SK-N-SH treated with all-trans-retinoic acid at 6 μM for 48 hours (cell line): ENCODE results near the gene ARHGAP45.

ENCODE experiments used
- ARNTL ChIP-seq: fragments of 450-650 bp; formaldehyde crosslinking; IDR thresholded peaks from 2 replicates; pipeline ENCODE4 v1.5.0; 2020; ENCODE audit warnings: low read depth, mild to moderate bottlenecking, moderate library complexity, borderline replicate concordance
- CREB5 ChIP-seq: fragments of 250-450 bp; sonication (Bioruptor Pico); IDR thresholded peaks from 2 replicates; pipeline ENCODE4 v1.5.1; 2020; ENCODE audit warnings: low read depth, mild to moderate bottlenecking, moderate library complexity
- CSRNP3 ChIP-seq: fragments of 250-450 bp; sonication (Bioruptor Pico); IDR thresholded peaks from 2 replicates; pipeline ENCODE4 v1.5.1; 2021; ENCODE audit warnings: mild to moderate bottlenecking, moderate library complexity
- RARB ChIP-seq: fragments of 250-450 bp; sonication (Bioruptor Pico); IDR thresholded peaks from 2 replicates; pipeline ENCODE4 v1.8.0; 2021; ENCODE audit warnings: mild to moderate bottlenecking, moderate library complexity
- SNAI2 ChIP-seq: fragments of 250-450 bp; sonication (Bioruptor Pico); IDR thresholded peaks from 2 replicates; pipeline ENCODE4 v1.5.0; 2020; ENCODE audit warnings: mild to moderate bottlenecking, moderate library complexity
- TCF4 ChIP-seq: fragments of 250-450 bp; sonication (Bioruptor Pico); IDR thresholded peaks from 2 replicates; pipeline ENCODE4 v1.8.0; 2021; ENCODE audit warnings: mild to moderate bottlenecking, moderate library complexity, borderline replicate concordance
- TOX ChIP-seq: fragments of 250-450 bp; sonication (Bioruptor Pico); IDR thresholded peaks from 2 replicates; pipeline ENCODE4 v1.8.0; 2021; ENCODE audit warnings: mild to moderate bottlenecking, moderate library complexity, borderline replicate concordance
- TSHZ2 ChIP-seq: fragments of 250-450 bp; sonication (Bioruptor Pico); IDR thresholded peaks from 2 replicates; pipeline ENCODE4 v1.5.0; 2020; ENCODE audit warnings: mild to moderate bottlenecking, moderate library complexity
- ZC3H10 ChIP-seq: fragments of 250-450 bp; sonication (Bioruptor Pico); IDR thresholded peaks from 2 replicates; pipeline ENCODE4 v1.5.1; 2021; ENCODE audit warnings: mild to moderate bottlenecking, moderate library complexity
- ZFP3 ChIP-seq: fragments of 250-450 bp; sonication (Bioruptor Pico); IDR thresholded peaks from 2 replicates; pipeline ENCODE4 v1.5.0; 2020; ENCODE audit warnings: mild to moderate bottlenecking, moderate library complexity
- ZFP30 ChIP-seq: fragments of 450-650 bp; formaldehyde crosslinking; IDR thresholded peaks from 2 replicates; pipeline ENCODE4 v1.5.0; 2022; ENCODE audit warnings: mild to moderate bottlenecking, moderate library complexity
- ZNF565 ChIP-seq: fragments of 450-650 bp; formaldehyde crosslinking; conservative IDR thresholded peaks from 2 replicates; pipeline ENCODE4 v1.5.0; 2020; ENCODE audit warnings: low read depth, mild to moderate bottlenecking, moderate library complexity
- ZNF70 ChIP-seq: fragments of 450-650 bp; formaldehyde crosslinking; IDR thresholded peaks from 2 replicates; pipeline ENCODE4 v1.5.0; 2020; ENCODE audit warnings: mild to moderate bottlenecking, moderate library complexity
- ZNF8 ChIP-seq: fragments of 450-650 bp; formaldehyde crosslinking; IDR thresholded peaks from 2 replicates; pipeline ENCODE4 v1.5.0; 2020; ENCODE audit warnings: mild to moderate bottlenecking, moderate library complexity

- no peak for TF ChIP-seq SNAI2 (CRISPR knock-in tag)
- TF ChIP-seq CSRNP3 (CRISPR knock-in tag): no peak
- TF ChIP-seq TOX (CRISPR knock-in tag): no peak
- no peak for TF ChIP-seq CREB5
- TF ChIP-seq ZNF565 (CRISPR knock-in tag): no peak
- TF ChIP-seq ZNF8 (CRISPR knock-in tag): no peak
- TF ChIP-seq ZFP3: no peak
- no peak for TF ChIP-seq TSHZ2 (CRISPR knock-in tag)
- TF ChIP-seq RARB (CRISPR knock-in tag): no peak
- TF ChIP-seq ZFP30 (CRISPR knock-in tag): no peak
- no peak for TF ChIP-seq TCF4 (CRISPR knock-in tag)
- no peak for TF ChIP-seq ARNTL
- no peak for TF ChIP-seq ZC3H10
- no peak for TF ChIP-seq ZNF70
These were observed 43.0 kb downstream of the ARHGAP45 start for GRCh38 chr19:1109697-1110671.
